HG03045 (cell line): ENCODE measurements around the gene DNAH2.
"Not testable (repeated sequence)": the region's sequence is repeated elsewhere in the genome, so short reads cannot be mapped to it uniquely, and the experiment has no call there.

Experiments used
- ATAC-seq: cut with Tn5 transposase; IDR thresholded peaks from one replicate; pipeline ENCODE4 v1.9.1; 2021; ENCODE audit warnings: mild to moderate bottlenecking, moderate library complexity; ENCODE audit not compliant: unreplicated experiment

DNAH2 gene

DNA sequence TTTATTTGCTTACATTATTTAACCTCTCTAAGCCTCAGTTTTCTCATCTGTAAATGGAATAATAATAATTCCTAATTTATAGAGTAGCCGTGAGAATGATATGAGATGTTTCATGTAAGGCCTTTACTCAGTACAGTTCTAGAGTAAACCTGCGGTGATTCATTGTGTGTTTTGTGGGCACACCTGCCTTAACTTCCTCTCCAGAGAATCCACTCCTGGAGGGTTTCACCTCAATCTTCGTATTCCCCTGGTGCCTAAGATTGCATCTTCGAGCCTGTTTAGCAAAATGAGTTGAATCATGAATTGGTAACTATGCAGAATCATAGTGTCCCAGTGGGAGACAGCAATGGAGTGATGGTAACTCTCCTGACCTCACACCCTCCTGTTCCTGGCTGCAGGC lies 52.3 kb downstream of the DNAH2 start:
- ATAC-seq: no peak

DNA sequence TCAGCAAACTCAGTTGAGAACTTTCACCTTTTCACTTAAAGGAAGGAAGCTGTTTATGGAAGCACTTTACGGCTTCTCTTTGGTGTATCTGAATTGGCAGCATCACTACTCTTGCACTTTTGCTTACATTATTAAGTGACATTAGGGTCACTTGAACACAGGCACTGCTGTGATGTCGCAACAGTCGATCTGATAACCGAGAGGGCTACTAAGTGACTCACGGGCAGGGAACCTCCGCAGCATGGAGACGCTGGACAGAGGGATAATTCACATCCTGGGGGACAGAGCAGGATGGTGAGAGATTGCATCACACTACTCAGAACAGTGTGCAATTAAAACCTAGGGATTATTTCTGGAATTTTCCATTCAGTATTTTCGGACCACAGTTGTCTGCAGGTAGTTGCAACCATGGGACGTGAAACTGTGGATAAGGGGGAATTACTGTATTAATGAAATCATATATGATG lies 56.5 kb downstream of the DNAH2 start:
- no peak for ATAC-seq

DNA sequence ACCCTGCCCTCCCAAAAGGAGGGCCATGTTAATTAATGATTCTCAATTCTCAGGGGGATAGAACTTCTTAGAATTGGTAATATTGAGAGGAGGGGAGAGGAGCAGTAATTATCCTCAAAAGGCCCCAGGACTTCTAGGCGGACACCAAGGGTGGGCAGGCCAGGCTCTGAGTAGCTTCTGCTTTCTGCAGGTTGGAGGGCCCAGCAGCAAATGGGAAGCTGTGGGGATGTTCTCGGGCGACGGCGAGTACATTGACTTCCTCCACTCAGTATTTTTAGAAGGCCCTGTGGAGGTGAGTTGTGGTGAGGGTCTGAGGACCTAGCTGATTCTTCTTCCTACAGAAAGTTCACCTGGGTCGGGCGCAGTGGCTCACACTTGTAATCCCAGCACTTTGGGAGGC lies 57.5 kb downstream of the DNAH2 start:
- ATAC-seq: no peak

- ATAC-seq: no peak
These were observed 59.5 kb downstream of the DNAH2 start for GRCh38 chr17:7777017-7777416.

GRCh38 chr17:7780736-7781135 lies 63.2 kb downstream of the DNAH2 start:
- ATAC-seq: no peak

GRCh38 chr17:7781429-7781828 lies 63.9 kb downstream of the DNAH2 start:
- no peak for ATAC-seq

- ATAC-seq: no peak
These were observed 64.7 kb downstream of the DNAH2 start for GRCh38 chr17:7782240-7782639.

DNA sequence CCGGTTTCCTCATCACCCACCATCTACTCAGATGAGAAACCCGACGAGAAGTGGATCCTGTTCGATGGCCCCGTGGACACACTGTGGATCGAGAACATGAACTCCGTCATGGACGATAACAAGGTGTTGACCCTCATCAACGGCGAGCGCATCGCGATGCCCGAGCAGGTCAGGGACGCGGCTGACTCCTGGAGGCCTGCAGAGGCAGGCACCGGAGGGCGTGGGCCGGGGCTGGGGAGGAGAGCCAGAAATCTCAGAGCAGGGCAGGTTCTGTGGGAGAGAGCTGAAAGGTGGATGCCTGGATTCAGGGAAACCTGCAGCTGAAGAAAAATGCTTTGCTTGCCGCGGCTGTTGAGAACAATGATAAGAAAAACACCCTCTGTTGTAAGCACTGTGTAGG lies 69.3 kb downstream of the DNAH2 start:
- ATAC-seq: no peak

- ATAC-seq: no peak
These were observed 71.6 kb downstream of the DNAH2 start for GRCh38 chr17:7789131-7789530.

- no peak for ATAC-seq
These were observed 72.6 kb downstream of the DNAH2 start for GRCh38 chr17:7790150-7790549.

GRCh38 chr17:7792611-7793010 lies 75.1 kb downstream of the DNAH2 start:
- ATAC-seq: no peak

- ATAC-seq: no peak
These were observed 76.6 kb downstream of the DNAH2 start for GRCh38 chr17:7794075-7794663.

DNA sequence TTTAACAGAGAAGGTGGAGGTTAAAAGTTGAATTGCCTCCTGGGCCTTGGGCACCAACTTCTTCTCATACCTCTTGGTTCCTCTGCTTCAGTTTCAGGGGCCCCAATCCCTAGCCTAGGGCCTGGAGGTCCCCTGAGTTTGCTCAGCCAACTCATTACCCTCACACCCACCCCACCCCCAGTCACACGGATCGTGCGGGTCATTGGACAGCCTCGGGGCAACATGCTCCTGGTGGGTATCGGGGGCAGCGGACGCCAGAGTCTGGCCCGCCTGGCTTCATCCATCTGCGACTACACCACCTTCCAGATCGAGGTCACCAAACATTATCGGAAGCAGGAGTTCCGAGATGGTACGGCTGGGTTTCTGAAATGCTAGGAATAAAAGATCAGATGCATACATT lies 80.4 kb downstream of the DNAH2 start:
- no peak for ATAC-seq

- no peak for ATAC-seq
These were observed 81.3 kb downstream of the DNAH2 start for GRCh38 chr17:7798839-7799238.

- ATAC-seq: no peak
These were observed 86.4 kb downstream of the DNAH2 start for GRCh38 chr17:7803981-7804380.

DNA sequence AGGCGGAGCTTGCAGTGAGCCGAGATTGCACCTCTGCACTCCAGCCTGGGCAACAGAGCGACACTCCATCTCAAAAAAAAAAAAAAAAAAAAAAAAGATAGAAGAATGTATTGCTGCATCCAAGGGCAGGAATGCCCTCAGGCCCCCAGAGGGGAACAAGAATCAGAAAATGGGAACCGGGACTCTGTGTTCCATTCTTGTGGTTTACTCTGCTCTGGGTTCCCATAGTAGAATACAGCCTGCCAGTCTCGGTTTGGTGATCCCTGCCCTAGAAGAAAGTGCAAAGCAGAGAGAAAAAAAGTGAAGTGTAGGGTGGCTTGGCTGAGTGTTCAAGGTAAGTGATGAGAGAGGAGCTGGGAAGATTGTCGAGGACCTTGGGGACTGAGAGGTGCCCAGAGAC lies 89.0 kb downstream of the DNAH2 start:
- ATAC-seq: no peak

DNA sequence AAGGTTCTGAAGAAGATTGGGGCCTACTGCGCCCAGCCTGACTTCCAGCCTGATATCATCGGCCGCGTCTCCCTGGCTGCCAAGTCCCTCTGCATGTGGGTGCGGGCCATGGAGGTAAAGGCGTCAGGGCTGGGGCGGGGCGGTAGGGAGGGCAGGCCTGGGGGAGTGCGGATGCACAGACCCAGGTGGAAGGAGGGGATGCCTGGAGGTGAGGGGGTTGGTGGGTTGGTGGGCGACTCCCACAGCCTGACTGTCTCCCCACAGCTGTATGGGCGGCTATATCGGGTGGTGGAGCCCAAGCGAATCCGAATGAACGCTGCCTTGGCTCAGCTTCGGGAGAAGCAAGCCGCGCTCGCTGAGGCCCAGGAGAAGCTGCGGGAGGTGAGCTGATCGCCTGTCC lies 89.7 kb downstream of the DNAH2 start:
- ATAC-seq: no peak

GRCh38 chr17:7809086-7809790 lies 91.7 kb downstream of the DNAH2 start:
- no peak for ATAC-seq

GRCh38 chr17:7809791-7810343 lies 92.3 kb downstream of the DNAH2 start:
- ATAC-seq: not testable (repeated sequence)

GRCh38 chr17:7811251-7811650 lies 93.7 kb downstream of the DNAH2 start:
- ATAC-seq: no peak

DNA sequence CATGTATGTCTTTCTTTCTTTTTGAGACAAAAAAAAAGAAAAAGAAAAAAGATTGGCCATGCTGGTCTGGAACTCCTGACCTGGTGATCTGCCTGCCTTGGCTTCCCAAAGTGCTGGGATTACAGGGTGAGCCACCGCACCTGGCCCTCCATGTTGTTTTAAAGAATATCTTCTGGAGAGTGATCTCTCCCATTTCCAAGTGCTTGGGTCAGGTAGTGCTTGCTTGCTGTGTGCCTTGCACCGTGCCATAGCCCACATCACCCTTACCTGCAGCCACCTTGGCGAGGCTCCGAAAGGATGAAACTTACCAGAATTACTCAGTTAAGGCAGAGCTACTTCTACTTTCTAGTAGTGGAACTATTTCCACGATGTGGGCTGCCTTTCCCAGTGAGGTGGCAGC lies 97.4 kb downstream of the DNAH2 start:
- ATAC-seq: no peak

DNA sequence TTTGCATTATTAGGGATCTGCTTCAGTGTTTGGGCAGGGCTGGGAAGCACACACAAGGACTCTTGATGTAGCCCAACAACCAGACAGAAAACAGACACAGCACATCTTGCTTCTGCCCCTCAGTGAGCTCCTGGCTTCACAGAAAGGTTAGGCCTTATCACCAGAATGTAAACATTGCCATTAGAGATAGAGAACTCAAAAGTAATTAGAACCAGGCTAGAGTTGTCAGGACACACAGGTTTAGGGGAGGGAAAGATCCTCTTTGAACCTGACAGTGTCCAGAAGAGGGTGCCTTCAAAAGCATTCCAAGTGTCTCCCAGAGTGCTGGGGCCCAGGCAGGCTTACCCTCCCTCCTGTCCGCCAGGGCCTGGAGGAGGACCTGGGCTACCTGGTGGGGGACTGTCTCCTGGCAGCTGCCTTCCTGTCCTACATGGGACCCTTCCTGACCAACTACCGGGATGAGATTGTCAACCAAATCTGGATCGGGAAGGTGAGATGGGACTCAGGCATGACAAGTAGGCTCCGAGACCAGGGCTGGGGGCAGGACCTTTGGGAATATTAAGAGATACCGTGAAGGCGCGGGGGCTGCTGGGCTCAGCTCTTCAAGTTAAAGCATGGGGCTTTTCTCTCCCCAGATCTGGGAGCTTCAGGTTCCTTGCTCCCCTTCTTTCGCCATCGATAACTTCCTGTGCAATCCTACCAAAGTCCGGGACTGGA lies 99.5 kb downstream of the DNAH2 start:
- ATAC-seq: no peak
